Non-pigmented ciliary epithelial cell (primary cell): ENCODE results near the gene HHATL.

Experiments used
- DNase-seq: peaks from one replicate; pipeline ENCODE4 v3.0.0-alpha.2; 2010; ENCODE audit warnings: low read depth

The HHATL gene

GRCh38 chr3:42684632-42685362 lies 17.8 kb downstream of the HHATL start:
- DNase-seq, result no peak

DNA sequence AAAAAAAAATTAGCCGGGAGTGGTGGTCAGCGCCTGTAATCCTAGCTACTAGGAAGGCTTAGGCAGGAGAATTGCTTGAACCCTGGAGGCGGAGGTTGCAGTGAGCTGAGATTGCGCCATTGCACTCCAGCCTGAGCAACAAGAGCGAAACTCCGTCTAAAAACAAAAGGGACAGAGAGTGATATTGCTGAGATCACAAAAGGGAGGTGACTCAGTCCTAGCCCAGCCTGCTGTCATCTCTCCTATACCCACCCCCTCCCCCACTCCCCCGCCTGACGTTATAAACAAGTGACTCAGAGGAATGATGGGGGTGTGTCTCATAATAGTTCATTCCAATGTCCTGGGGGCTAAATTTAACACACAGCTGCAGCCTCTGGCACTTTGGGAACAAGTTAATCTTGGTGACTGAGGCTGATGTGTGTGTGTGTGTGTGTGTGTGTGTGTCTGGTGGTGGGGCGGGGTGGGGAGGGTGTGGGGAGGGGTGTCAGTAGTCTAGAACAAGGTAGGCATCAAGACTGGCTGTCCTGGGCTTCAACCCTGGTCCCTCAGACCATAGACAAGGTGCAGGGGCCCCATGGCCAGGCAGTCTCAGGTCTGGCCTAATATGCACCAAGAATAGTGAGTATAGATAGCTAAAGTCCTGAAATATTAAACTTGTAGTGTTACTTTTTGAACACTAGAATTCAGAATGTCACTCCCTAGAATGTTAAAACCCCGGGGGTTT lies 18.6 kb downstream of the HHATL start:
- DNase-seq, result peak; percentile 91

GRCh38 chr3:42682301-42683070 lies 20.1 kb downstream of the HHATL start:
- no peak for DNase-seq

DNA sequence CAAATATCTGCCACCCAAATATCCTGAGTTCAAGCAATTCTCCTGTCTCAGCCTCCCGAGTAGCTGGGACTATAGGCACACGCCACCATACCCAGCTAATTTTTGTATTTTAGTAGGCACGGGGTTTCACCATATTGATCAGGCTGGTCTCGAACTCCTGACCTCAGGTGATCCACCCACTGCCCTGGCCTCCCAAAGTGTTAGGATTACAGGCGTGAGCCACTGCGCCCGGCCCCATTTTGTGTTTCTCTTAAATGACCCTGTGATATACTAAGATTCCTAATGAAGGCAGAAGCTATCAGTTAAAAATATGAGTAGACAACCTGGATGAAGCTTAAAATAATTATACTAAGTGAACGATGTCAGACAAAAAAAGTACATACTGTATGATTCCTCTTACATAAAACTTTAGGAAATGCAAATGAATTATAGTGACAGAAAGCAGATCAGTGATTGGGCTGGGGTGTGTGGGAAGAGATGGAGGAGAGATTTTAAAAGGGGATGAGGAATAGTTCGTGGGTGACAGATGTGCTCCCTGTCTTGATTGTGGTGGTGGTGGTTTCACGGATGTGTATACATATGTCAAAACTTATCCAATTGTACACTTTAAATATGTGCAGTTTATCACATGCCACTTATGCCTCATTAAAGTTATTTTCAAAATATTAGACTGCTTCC lies 21.1 kb downstream of the HHATL start:
- DNase-seq, result no peak

- DNase-seq, result no peak
These were observed 21.8 kb downstream of the HHATL start for GRCh38 chr3:42680806-42681205.

GRCh38 chr3:42680271-42680670 lies 22.3 kb downstream of the HHATL start:
- DNase-seq, result peak; percentile 23

- no peak for DNase-seq
These were observed 24.2 kb downstream of the HHATL start for GRCh38 chr3:42678447-42678846.

- DNase-seq, result no peak
These were observed 26.7 kb downstream of the HHATL start for GRCh38 chr3:42675909-42676308.

GRCh38 chr3:42674146-42674545 lies 28.5 kb downstream of the HHATL start:
- DNase-seq, result no peak

- DNase-seq, result no peak
These were observed 29.5 kb downstream of the HHATL start for GRCh38 chr3:42673082-42673481.

GRCh38 chr3:42672515-42672914 lies 30.1 kb downstream of the HHATL start:
- no peak for DNase-seq

DNA sequence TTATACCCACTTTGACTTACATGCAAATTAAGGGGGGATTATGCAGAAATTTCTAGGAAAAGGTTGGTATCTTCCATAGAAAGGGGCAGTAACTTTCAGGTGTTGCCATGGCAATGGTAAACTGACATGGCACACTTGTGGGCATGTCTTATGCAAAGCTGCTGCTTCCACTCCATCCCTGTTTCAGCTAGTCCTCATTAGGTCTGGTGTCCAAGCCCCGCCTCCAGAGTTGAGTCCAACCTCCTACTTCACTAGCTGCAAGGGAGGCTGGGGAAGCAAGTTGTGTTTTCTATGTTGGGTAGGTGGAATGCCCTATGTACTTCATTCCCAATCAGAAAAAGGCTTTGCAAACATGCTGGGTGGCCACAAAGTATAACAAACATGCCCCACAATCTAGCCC lies 31.9 kb downstream of the HHATL start:
- no peak for DNase-seq

GRCh38 chr3:42670051-42670576 lies 32.5 kb downstream of the HHATL start:
- DNase-seq, result no peak

DNA sequence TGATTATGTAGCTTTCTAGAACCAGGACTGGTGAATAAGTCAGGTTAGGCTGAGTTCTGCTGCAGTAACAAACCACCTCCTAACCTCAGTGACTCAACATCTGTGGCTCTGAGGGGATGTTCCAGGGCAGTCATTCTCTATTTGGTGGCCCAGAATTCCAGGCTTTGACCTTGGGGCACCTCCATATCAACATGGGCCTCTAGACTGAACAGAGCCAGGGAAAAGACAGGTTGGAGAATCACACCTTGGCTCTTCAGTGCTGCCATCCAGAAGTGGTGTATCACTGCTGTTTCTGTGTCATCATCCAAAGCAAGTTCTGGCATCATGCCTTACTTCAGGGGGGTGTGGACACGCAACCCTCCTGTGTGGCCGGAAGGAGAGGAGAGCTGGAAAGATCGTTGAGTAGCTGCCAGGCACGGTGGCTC lies 33.8 kb downstream of the HHATL start:
- DNase-seq, result no peak

- no peak for DNase-seq
These were observed 34.2 kb downstream of the HHATL start for GRCh38 chr3:42668413-42668760.

DNA sequence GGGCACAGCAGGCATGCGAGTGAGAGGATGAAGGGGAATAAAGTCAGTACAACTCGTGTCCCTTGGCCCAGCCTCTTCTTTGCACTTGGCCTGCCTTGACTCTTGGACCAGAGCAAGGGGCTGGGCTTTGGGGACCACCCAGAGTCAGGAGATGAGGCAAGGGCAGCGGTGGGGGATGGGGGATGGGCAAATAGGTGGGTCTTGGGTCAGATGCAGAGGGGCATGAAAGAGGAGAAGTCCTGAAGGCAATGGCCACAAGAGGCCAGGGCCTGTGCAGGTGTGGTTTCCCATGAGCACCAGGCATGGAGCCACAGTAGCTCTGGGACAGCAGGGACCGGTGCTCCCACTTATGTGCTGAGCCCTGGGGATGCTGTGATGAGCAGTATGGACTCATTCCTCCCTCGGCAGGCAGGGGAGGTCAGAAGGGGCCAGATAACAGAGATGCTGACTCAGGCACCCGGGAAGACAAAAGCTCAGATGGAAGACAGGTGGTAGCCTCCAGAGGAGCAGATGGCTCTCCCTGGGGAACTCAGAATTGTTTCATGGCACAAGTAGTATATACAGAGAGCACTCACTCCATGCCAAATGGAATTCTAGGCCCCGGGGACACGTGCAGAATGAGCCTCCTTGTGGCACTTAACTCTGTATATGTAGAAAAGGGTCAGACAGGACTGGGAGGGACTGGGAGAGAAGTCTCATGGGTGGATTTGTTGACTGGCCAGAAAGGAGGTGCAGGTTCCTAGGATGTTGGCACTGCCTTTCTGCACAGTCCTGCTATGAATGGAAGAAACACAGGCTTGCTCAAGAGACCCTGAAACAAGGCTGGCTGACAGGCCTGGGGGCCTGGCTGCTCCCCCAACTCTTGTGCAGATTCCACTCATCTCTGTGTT lies 34.8 kb downstream of the HHATL start:
- no peak for DNase-seq

GRCh38 chr3:42667096-42667522 lies 35.5 kb downstream of the HHATL start:
- no peak for DNase-seq

DNA sequence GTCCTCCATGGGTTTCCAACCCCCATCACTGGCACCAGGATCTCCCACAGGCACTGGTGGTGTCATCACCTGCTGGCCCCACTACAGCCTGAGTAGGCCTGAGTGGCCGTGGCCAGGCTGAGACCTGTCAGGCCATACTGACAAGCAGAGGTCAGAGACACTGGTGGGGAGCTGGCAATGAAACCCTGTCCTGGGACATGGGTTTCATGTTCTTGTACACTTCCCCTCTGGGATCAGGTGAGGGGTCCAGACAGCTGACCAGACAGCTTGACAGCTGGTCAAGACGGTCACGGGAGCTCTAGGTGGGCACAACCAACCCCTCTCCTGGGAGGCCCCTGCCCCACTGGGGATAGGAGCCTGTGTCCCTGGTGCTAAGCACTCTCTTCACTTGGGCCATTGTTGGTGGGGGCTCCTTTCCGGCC lies 36.0 kb downstream of the HHATL start:
- no peak for DNase-seq

- DNase-seq, result no peak
These were observed 36.6 kb downstream of the HHATL start for GRCh38 chr3:42666022-42666421.

DNA sequence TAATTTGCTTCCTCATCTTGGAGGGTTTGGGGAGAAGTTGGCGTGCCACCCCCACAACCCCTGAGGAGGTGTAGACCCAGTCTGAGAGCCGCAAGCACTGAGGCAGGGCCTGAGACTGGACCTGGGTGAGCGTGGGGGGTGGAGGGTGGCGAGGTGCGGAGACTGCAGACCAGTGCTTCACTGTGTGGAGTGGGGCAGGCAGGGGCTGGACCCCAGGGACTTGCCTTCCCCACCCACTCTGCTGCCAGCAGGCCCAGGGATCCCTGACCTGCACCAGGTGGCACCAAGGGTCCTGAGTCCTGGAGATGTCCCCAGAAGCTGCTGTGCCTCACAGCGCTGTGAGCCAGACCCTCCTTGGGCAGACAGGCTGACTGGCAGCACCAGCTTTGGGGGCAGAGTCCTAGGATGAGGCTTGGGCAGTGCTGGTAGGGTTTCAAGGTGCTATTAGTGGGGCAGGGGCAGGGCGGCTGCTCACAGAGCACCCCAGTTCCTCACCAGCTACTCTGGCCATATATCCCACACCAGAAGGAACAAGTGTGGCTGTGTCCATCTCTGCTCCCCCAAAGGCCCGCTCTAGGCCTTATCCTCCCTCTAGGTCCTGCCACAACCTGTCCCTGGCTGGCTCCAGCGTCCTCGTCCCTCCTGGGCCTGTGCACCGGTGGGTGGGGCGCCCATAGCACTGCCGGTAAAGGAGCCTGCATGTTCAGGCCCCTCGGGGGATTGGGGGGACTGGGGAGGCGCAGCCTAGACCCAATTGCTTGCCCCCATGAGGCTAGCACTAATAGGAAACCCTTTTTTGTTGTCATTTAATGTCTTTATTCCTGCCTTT lies 37.3 kb downstream of the HHATL start:
- DNase-seq, result no peak
